WTC11 (cell line): ENCODE measurements around the gene TBC1D22A.

ENCODE experiments used
- CTCF ChIP-seq: fragments of 200-600 bp; IDR thresholded peaks from 2 replicates; pipeline ENCODE4 v1.8.0; 2022; ENCODE audit warnings: antibody characterized with exemption
- ERG ChIP-seq: fragments of 250-450 bp; sonication (Bioruptor Pico); IDR thresholded peaks from 2 replicates; pipeline ENCODE4 v1.8.0; 2021; ENCODE audit warnings: mild to moderate bottlenecking
- FOXP1 ChIP-seq: sonication (generic); formaldehyde crosslinking; IDR thresholded peaks from 2 replicates; pipeline ENCODE4 v1.8.0; 2022; ENCODE audit warnings: missing genetic modification reagents, mild to moderate bottlenecking, moderate library complexity, borderline replicate concordance
- HMGXB4 ChIP-seq: sonication (generic); formaldehyde crosslinking; IDR thresholded peaks from 2 replicates; pipeline ENCODE4 v1.8.1; 2023; ENCODE audit warnings: mild to moderate bottlenecking, moderate library complexity, missing genetic modification reagents
- NFATC4 ChIP-seq: fragments of 250-450 bp; sonication (Bioruptor Pico); IDR thresholded peaks from 2 replicates; pipeline ENCODE4 v1.9.0; 2021; ENCODE audit warnings: mild to moderate bottlenecking
- PRDM15 ChIP-seq: sonication (generic); formaldehyde crosslinking; IDR thresholded peaks from 2 replicates; pipeline ENCODE4 v1.8.0; 2022; ENCODE audit warnings: missing genetic modification reagents
- SP1 ChIP-seq: sonication (generic); formaldehyde crosslinking; conservative IDR thresholded peaks from 2 replicates; pipeline ENCODE4 v1.8.1; 2022; ENCODE audit warnings: missing genetic modification reagents
- USF1 ChIP-seq: sonication (generic); formaldehyde crosslinking; IDR thresholded peaks from 2 replicates; pipeline ENCODE4 v1.8.0; 2022; ENCODE audit warnings: mild to moderate bottlenecking, missing genetic modification reagents
- USF2 ChIP-seq: sonication (generic); formaldehyde crosslinking; IDR thresholded peaks from 2 replicates; pipeline ENCODE4 v1.8.1; 2023; ENCODE audit warnings: mild to moderate bottlenecking, missing genetic modification reagents, moderate library complexity

GRCh38 chr22:47205554-47205953, 443.1 kb downstream of the TBC1D22A start:
- TF ChIP-seq PRDM15 (CRISPR knock-in tag) (no peak), CTCF (no peak), USF1 (CRISPR knock-in tag) (no peak), USF2 (CRISPR knock-in tag) (no peak), HMGXB4 (no peak), SP1 (CRISPR knock-in tag) (no peak), ERG (CRISPR knock-in tag) (no peak), FOXP1 (CRISPR knock-in tag) (no peak), NFATC4 (no peak)
